ENCODE results near the gene SGF29. TPM values are rescaled to one million over a fixed set of nuclear protein-coding genes. Genes with fewer than 3 reads are reported as not detected.
"Not testable (repeated sequence)": the region's sequence is repeated elsewhere in the genome, so short reads cannot be mapped to it uniquely, and the experiment has no call there.

The SGF29 gene
- total RNA-seq, 1 donor from 2014 or later = 21.6 TPM

DNA sequence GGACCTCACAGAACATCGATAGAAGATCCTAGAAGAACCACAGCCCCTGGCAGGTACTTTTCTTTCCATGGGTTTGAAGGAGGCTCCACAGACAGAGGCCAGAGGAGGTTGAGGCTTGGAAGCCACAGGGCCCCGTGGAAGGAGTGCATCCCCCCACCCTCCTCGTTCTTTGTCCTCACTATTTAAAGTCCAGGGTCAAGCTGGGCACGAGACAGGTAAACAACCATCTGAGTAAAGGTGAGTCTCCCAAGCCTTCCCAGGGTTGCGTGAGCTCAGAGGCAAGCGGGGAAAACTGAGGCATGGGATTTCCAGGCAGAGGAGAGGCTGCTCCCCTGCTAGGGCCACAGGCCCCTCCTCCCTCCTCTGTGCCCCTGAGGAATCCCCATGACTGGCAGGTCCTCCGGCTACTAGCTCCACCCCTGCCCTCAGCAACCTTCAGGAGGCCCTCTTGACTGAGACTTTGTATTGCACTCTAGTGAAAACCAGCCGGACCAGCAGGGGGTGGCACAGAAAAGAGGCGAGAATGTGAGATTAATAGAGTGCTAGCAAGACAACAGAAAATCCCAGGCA, 44.1 kb downstream of the SGF29 start:
- Mint-ChIP-seq H3K4me1 (peaks cover 17% of the 10 kb centered on the region), H3K4me3 (no peak overlapping the region), H3K9me3 (no peaks in the 10 kb centered on the region), H3K36me3 (peaks cover 4% of the 10 kb centered on the region), H3K27ac (no peak overlapping the region), H3K27me3 (ENCODE audit: low read depth) (peaks cover 3% of the 10 kb centered on the region)
- DNase-seq (ENCODE audit: low spot score in 2 of 2, unreplicated experiment in 2 of 2) = no peak
- TF ChIP-seq CTCF (IDR thresholded peaks at IDR 0.05; ENCODE audit: unreplicated experiment) = no peak

DNA sequence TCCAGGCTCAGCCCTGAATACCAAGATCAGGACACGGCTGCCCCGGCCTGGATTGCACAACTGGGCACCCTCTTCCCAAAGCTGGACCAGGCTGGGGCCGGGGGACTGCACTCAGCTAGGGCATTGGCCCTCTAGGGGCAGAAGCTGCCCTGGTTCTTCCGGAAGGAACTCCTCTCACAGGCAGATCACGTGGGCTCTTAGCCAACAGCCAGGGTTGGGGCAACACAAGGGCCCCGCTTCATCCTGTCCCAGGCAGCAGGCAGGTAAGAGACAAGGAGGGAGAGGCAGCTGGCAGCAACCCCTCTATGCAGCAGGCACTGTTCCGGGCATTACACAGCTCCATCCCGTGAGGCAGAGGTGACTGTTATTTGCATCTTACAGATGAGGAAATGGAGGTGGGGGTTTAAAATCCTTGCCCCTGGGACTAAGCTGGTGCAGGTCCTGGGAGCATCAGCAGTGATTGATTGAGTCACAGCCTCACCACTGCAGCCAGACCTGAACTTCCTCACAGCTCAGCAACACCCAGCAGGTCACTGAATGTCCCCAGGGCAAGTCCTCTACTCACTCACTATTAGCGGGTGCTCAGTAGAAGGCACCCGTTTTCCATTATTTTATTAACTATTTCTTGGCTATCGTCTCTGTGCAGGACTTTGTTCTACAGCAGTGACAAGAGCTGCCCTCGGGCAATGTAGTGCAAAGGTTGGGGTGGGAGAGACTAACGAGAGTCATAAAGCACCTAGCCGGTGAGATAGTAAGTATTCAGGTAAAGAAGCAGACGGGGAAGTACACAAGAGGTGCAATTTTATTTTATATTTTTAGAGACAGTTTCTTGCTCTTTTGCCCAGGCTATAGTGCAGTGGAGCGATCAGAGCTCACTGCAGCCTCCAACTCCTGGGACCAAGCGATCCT, 45.9 kb downstream of the SGF29 start:
- not testable (repeated sequence) for H3K36me3 Mint-ChIP-seq; H3K27ac Mint-ChIP-seq; H3K4me3 Mint-ChIP-seq; H3K27me3 Mint-ChIP-seq (ENCODE audit: low read depth); H3K9me3 Mint-ChIP-seq; DNase-seq (ENCODE audit: low spot score in 2 of 2, unreplicated experiment in 2 of 2)
- peaks cover 17% of the 10 kb centered on the region for H3K4me1 Mint-ChIP-seq

DNA sequence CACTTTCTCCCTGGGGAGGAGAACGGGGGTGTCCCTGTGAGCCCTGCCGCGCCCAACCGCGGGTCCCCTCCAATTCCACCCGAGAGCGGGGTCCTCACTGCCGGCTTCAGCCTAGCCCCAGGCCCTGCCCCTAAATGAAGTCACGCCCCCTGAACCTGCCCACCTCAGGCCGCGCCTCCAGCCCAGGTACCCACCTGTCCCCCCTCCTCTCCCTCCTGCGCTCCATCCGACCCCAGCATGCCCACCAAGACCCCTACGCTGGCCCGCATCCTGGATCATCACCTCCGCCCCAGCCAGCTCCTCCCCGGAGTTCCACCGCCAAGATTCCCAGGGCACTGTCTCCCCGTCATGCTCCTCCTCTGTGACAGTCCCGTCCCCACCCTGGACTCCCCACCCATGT, 47.2 kb downstream of the SGF29 start:
- H3K36me3 Mint-ChIP-seq; DNase-seq (ENCODE audit: low spot score in 2 of 2, unreplicated experiment in 2 of 2); H3K4me3 Mint-ChIP-seq; H3K9me3 Mint-ChIP-seq; H3K27me3 Mint-ChIP-seq (ENCODE audit: low read depth); H3K27ac Mint-ChIP-seq: not testable (repeated sequence)
- peaks cover 17% of the 10 kb centered on the region for H3K4me1 Mint-ChIP-seq

GRCh38 chr16:28601589-28601988, 47.9 kb downstream of the SGF29 start:
- DNase-seq (ENCODE audit: low spot score in 2 of 2, unreplicated experiment in 2 of 2); H3K9me3 Mint-ChIP-seq; H3K27ac Mint-ChIP-seq; H3K36me3 Mint-ChIP-seq; H3K4me3 Mint-ChIP-seq; H3K27me3 Mint-ChIP-seq (ENCODE audit: low read depth): not testable (repeated sequence)
- peaks cover 14% of the 10 kb centered on the region for H3K4me1 Mint-ChIP-seq

DNA sequence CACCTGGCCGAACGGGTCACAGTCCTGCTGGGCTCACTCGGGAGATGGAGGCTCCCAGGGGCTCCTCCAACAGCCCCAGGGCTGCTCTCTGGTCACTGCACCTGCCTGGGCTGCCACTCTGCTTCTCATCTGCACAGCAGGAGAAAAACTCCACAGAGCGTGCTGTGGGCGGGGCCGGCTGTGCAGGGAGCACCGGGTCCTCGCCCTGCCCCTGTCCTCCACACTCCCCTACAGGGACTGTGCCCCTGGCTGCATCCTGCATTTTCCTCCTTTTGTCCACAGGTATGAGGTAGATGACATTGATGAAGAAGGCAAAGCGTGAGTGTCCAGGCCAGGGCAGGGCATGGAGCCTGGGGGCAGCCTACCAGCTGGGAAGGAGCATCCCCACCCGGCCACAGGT, 48.3 kb downstream of the SGF29 start:
- H3K9me3 Mint-ChIP-seq; H3K27ac Mint-ChIP-seq; DNase-seq (ENCODE audit: low spot score in 2 of 2, unreplicated experiment in 2 of 2); H3K27me3 Mint-ChIP-seq (ENCODE audit: low read depth); H3K4me3 Mint-ChIP-seq; H3K4me1 Mint-ChIP-seq; H3K36me3 Mint-ChIP-seq: not testable (repeated sequence)

DNA sequence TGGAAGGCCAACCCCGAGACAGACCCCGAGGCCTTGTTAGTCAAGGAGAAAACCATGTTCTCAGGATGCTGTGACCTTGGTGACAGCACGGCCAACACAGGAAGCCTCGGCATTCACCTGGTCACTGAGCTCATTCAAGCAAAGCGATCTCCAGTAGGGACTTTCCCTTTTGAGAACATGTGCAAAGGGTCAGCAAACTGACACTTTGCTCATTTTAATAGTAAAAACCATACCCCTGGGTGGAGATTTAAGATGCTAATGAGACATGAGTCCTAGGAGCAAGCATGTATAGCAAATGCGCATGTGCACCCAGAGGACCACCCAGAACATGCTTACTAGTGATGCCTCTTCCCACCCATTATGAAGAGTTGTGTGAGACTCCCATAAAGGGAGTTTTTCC, 48.8 kb downstream of the SGF29 start:
- no peak for TF ChIP-seq CTCF (IDR thresholded peaks at IDR 0.05; ENCODE audit: unreplicated experiment)
- no peak overlapping the region for H3K4me3 Mint-ChIP-seq
- H3K27ac Mint-ChIP-seq = no peak overlapping the region
- peaks cover 4% of the 10 kb centered on the region for H3K4me1 Mint-ChIP-seq
- no peak for DNase-seq (ENCODE audit: low spot score in 2 of 2, unreplicated experiment in 2 of 2)
- no peaks in the 10 kb centered on the region for H3K36me3 Mint-ChIP-seq
- peaks cover 3% of the 10 kb centered on the region for H3K27me3 Mint-ChIP-seq (ENCODE audit: low read depth)
- H3K9me3 Mint-ChIP-seq = no peaks in the 10 kb centered on the region

- no peak for TF ChIP-seq CTCF (IDR thresholded peaks at IDR 0.05; ENCODE audit: unreplicated experiment)
- H3K9me3 Mint-ChIP-seq = no peaks in the 10 kb centered on the region
- no peak for DNase-seq (ENCODE audit: low spot score in 2 of 2, unreplicated experiment in 2 of 2)
- H3K4me1 Mint-ChIP-seq = no peaks in the 10 kb centered on the region
- H3K27me3 Mint-ChIP-seq (ENCODE audit: low read depth) = peaks cover 3% of the 10 kb centered on the region
- no peaks in the 10 kb centered on the region for H3K36me3 Mint-ChIP-seq
- H3K4me3 Mint-ChIP-seq = no peak overlapping the region
- H3K27ac Mint-ChIP-seq = no peak overlapping the region
Observed at GRCh38 chr16:28603381-28604185, 49.9 kb downstream of the SGF29 start.

All from mesothelial cell of epicardium (in vitro differentiated cells).